Cardiac fibroblast (primary cell): ENCODE measurements around the gene CRB3.
"Not testable (repeated sequence)": the region's sequence is repeated elsewhere in the genome, so short reads cannot be mapped to it uniquely, and the experiment has no call there.

Source experiments
- DNase-seq, 2 donors: peaks; one replicate each; pipeline versions ENCODE4 v3.0.0 to v3.0.0-alpha.2; 2010; ENCODE audit warnings: low read depth in 2 of 2
- H3K4me3 ChIP-seq, 2 donors: replicated peaks in 1 of 2; 1 replicate in 1 of 2; 2 replicates in 1 of 2; pipeline ENCODE4 v1.5.1; 2011; ENCODE audit warnings: low read depth in 2 of 2, low read length in 2 of 2, mild to moderate bottlenecking in 2 of 2, moderate library complexity in 1 of 2
- CTCF ChIP-seq: IDR thresholded peaks from one replicate; pipeline ENCODE4 v1.5.1; 2011; ENCODE audit warnings: low read depth, mild to moderate bottlenecking, low read length, inconsistent platforms

The CRB3 gene

GRCh38 chr19:6425732-6426620, 38.1 kb upstream of the CRB3 start:
- no peak for DNase-seq
- no peak overlapping the region for H3K4me3 ChIP-seq
- no peak for TF ChIP-seq CTCF

- no peak for DNase-seq
- no peak for TF ChIP-seq CTCF
- no peak overlapping the region for H3K4me3 ChIP-seq
Observed at GRCh38 chr19:6427131-6427530, 36.9 kb upstream of the CRB3 start.

- not testable (repeated sequence) for DNase-seq
Observed at GRCh38 chr19:6428692-6429418, 35.2 kb upstream of the CRB3 start.

GRCh38 chr19:6429419-6430221, 34.5 kb upstream of the CRB3 start:
- no peak for DNase-seq
- TF ChIP-seq CTCF: no peak
- H3K4me3 ChIP-seq: no peak overlapping the region

More at GRCh38 chr19:6428692-6429418, 35.2 kb upstream of the CRB3 start:
- not testable (repeated sequence) for H3K4me3 ChIP-seq

GRCh38 chr19:6431891-6432290, 32.2 kb upstream of the CRB3 start:
- DNase-seq: no peak
- no peak overlapping the region for H3K4me3 ChIP-seq
- no peak for TF ChIP-seq CTCF

- no peak for TF ChIP-seq CTCF
- no peak overlapping the region for H3K4me3 ChIP-seq
- no peak for DNase-seq
Observed at GRCh38 chr19:6433165-6433564, 30.9 kb upstream of the CRB3 start.
